Measurements from ENCODE around the gene FDCSP. TPM values are rescaled to one million over a fixed set of nuclear protein-coding genes. Genes with fewer than 3 reads are reported as not detected.
A peak's percentile ranks its signal among the peaks of the same experiment; 100 is the strongest.

The FDCSP gene
- total RNA-seq, 1 donor from 2014 or later, result not detected

DNA sequence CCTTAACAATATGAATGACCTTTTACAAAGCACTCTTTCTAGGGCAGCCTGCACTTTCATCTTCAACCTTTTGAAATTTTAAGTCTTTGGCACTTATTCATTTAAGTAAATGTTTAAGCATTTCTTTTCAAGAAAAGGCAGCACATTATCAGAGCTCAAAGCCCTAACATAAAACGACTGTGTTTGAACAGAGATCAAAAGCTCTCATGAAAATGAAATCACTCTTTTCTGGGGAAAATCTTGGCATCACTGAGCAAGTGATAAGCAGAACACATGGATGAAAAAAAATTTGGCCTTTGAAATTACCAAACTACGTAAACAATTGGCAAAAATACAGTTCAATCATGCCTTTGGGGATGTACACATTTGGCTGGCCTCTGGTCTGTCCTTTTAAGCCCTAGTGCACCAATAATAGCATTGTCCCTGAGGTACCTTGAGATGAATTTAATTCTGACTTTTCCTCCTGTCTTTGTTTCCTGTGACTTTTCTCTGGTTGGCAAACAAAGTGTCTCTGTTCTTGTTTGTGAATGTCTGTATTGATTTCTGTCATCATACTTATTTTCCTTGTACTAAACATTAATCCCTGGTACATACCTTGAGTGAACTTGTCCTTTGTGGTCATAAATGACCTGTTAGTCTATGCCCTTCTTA, 43.3 kb upstream of the FDCSP start:
- intact Hi-C loops (cut with DNase I), result no loop called here
- TF ChIP-seq, protein P1, sequence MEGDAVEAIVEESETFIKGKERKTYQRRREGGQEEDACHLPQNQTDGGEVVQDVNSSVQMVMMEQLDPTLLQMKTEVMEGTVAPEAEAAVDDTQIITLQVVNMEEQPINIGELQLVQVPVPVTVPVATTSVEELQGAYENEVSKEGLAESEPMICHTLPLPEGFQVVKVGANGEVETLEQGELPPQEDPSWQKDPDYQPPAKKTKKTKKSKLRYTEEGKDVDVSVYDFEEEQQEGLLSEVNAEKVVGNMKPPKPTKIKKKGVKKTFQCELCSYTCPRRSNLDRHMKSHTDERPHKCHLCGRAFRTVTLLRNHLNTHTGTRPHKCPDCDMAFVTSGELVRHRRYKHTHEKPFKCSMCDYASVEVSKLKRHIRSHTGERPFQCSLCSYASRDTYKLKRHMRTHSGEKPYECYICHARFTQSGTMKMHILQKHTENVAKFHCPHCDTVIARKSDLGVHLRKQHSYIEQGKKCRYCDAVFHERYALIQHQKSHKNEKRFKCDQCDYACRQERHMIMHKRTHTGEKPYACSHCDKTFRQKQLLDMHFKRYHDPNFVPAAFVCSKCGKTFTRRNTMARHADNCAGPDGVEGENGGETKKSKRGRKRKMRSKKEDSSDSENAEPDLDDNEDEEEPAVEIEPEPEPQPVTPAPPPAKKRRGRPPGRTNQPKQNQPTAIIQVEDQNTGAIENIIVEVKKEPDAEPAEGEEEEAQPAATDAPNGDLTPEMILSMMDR (IDR thresholded peaks at IDR 0.05), result no peak
- H3K27ac ChIP-seq, result no peak overlapping the region
- H3K27me3 ChIP-seq, result no peaks in the 10 kb centered on the region
- no peaks in the 10 kb centered on the region for H3K9me3 ChIP-seq
- H3K4me3 ChIP-seq, result no peak overlapping the region
- no peak for ATAC-seq
- no peaks in the 10 kb centered on the region for H3K4me1 ChIP-seq
- DNase-seq, result no peak
- no peaks in the 10 kb centered on the region for H3K36me3 ChIP-seq

DNA sequence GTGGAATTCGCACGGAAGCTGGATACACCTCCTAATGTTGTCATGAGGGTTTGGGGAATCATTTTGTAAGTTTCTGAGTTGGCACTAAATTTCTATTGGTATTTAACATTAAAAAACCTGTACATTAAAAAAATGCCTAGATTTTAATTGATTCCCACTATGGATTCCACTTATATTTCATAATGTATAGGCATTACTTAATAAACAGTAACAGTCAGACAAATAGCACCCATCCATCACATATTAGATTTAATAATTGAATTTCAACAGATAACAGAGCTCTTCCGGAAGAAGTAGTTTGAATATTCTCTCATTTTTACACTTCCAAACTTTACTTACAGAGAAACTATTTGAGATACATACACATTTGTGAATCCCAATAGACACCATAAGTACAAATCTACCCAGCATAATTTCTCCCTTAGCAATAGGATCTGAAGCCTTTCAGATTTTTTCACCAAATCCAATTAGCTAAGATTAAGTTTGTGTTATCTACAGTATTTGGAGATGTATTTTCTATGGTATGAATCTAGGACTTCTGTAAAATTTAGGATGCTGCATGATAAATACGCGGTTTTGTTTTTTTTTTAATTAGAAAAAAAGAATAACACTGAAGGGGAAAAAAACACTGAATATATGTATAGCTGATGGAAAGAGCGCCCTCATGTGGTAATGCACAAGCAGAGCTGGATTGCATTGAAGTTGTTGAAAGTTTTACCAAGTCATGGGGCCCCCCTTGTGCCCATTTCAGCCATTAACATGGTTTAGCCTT, 42.6 kb upstream of the FDCSP start:
- peak; percentile 69 for ATAC-seq
- Histone ChIP-seq H3K9me3 (no peaks in the 10 kb centered on the region), H3K27ac (no peak overlapping the region), H3K4me1 (no peaks in the 10 kb centered on the region), H3K4me3 (no peak overlapping the region), H3K36me3 (no peaks in the 10 kb centered on the region), H3K27me3 (no peaks in the 10 kb centered on the region)
- no peak for DNase-seq
- TF ChIP-seq, protein P1 (IDR thresholded peaks at IDR 0.05), result peak; percentile 54
- intact Hi-C loops (cut with DNase I), result no loop called here

DNA sequence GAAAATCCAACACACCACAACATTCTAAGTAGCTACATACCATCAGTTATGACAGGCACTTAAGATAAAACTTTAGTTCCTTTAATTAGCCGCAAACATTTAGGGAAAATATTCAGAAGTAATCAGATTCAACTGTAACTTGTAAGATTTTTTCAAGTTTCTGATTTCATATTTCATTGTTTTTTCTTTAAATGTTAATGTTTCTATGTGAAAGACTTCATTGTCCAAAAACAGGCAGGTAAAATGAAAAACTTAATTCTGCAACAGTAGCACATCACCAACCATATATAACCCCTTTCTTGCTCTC, 42.0 kb upstream of the FDCSP start:
- DNase-seq (no peak), ATAC-seq (no peak)
- no peaks in the 10 kb centered on the region for H3K36me3 ChIP-seq
- H3K27ac ChIP-seq, result no peak overlapping the region
- intact Hi-C loops (cut with DNase I), result no loop called here
- no peaks in the 10 kb centered on the region for H3K27me3 ChIP-seq
- H3K9me3 ChIP-seq, result no peaks in the 10 kb centered on the region
- TF ChIP-seq, protein P1 (IDR thresholded peaks at IDR 0.05), result peak; percentile 3
- no peaks in the 10 kb centered on the region for H3K4me1 ChIP-seq
- no peak overlapping the region for H3K4me3 ChIP-seq

DNA sequence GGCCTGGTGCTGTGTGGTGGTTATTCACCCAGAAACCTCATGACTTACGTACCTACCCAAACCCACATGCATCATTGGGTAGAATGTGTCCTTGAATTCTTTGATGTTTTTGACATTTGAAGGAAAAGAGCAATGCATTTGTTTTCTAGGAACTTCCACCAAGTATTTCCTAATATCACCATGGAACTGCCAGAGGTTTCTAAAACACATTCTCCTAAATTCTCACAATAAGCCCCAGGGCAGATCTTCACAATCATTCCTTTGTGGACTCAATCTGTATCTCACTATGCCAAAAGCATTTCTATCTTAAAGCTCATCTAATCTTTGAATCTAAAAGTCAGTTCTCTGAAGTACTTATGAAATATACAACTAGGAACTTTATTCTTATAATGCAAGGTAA, 38.7 kb upstream of the FDCSP start:
- no peak overlapping the region for H3K27ac ChIP-seq
- no peaks in the 10 kb centered on the region for H3K36me3 ChIP-seq
- H3K4me1 ChIP-seq, result no peaks in the 10 kb centered on the region
- TF ChIP-seq, protein P1 (IDR thresholded peaks at IDR 0.05), result no peak
- H3K27me3 ChIP-seq, result no peaks in the 10 kb centered on the region
- H3K9me3 ChIP-seq, result no peaks in the 10 kb centered on the region
- intact Hi-C loops (cut with DNase I), result no loop called here
- ATAC-seq (no peak), DNase-seq (no peak)
- no peak overlapping the region for H3K4me3 ChIP-seq

DNA sequence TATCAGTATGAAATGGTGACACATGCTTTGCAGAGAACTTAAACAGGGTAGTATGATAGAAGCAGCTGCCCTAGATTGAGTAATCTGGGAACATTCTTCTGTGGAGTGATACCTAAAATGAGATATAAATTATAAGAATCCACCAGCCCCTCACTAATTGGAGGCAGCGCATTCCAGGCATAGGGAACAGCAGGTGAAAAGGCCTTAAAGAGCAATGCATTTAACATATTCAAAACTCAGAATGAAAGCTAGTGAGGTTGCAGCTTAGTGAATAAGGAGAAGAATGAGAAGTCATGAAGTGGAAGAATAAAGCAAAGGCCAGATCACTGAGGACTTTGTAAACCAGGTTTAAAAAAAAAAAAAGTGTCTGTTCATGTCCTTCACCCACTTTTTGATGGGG, 35.3 kb upstream of the FDCSP start:
- Histone ChIP-seq H3K4me1 (no peaks in the 10 kb centered on the region), H3K27me3 (no peaks in the 10 kb centered on the region), H3K9me3 (no peaks in the 10 kb centered on the region), H3K27ac (no peak overlapping the region), H3K4me3 (no peak overlapping the region), H3K36me3 (no peaks in the 10 kb centered on the region)
- DNase-seq, result no peak
- no peak for ATAC-seq
- TF ChIP-seq, protein P1 (IDR thresholded peaks at IDR 0.05), result no peak
- intact Hi-C loops (cut with DNase I), result no loop called here

All from upper lobe of right lung (tissue), 1 donor.